MCF 10A (cell line): ENCODE results near the gene INAFM2. TPM values are rescaled to one million over a fixed set of nuclear protein-coding genes. Genes with fewer than 3 reads are reported as not detected.

ENCODE experiments used
- BruUV-seq: library from RNA; stranded (reverse); fragments of 400-500 nt; replicated peaks from 2 replicates; lab custom pipeline; 2021; lab: Mats Ljungman, UMichigan
- CTCF ChIA-PET: fragments of 300-600 bp; sonication (Branson Sonifier 250); formaldehyde crosslinking; extraction: SDS; loops from one replicate; lab custom pipeline; 2021; ENCODE audit warnings: antibody characterized with exemption, inconsistent platforms; lab: Yijun Ruan, JAX
- POLR2A ChIA-PET: fragments of 300-600, 350-650 bp; sonication (Branson Sonifier 250); formaldehyde crosslinking; extraction: SDS; loops from one replicate; lab custom pipeline; 2020; ENCODE audit warnings: antibody characterized with exemption, inconsistent platforms; lab: Yijun Ruan, JAX
- DNase-seq: peaks from one replicate; pipeline ENCODE4 v3.0.0-alpha.2; 2018; ENCODE audit not compliant: unreplicated experiment
- H3K27ac Mint-ChIP-seq: one replicate; pipeline ENCODE4 v1.8.0; 2022; ENCODE audit warnings: mild to moderate bottlenecking, low read depth, mixed read lengths; ENCODE audit not compliant: unreplicated experiment
- H3K27me3 Mint-ChIP-seq: one replicate; pipeline ENCODE4 v1.8.0; 2022; ENCODE audit warnings: mixed read lengths; ENCODE audit not compliant: insufficient read depth, unreplicated experiment
- H3K36me3 Mint-ChIP-seq: one replicate; pipeline ENCODE4 v1.8.0; 2022; ENCODE audit warnings: mild to moderate bottlenecking, moderate library complexity, mixed read lengths; ENCODE audit not compliant: insufficient read depth, unreplicated experiment
- H3K4me1 Mint-ChIP-seq: one replicate; pipeline ENCODE4 v1.8.0; 2022; ENCODE audit warnings: mixed read lengths; ENCODE audit not compliant: insufficient read depth, unreplicated experiment
- H3K4me3 Mint-ChIP-seq: one replicate; pipeline ENCODE4 v1.8.0; 2022; ENCODE audit warnings: mild to moderate bottlenecking, moderate library complexity, mixed read lengths; ENCODE audit not compliant: unreplicated experiment
- H3K9me3 Mint-ChIP-seq: one replicate; pipeline ENCODE4 v1.8.0; 2022; ENCODE audit warnings: mixed read lengths; ENCODE audit not compliant: unreplicated experiment
- intact Hi-C: fragments of 100-400 bp; cut with micrococcal nuclease; formaldehyde crosslinking; loops from 2 replicates; pipeline ENCODE4 v1.14.1; 2022
- total RNA-seq: library from RNA; stranded (reverse); gene quantifications from 2 replicates; pipeline ENCODE4 v1.2.3, GENCODE V29; 2022
- TF ChIP-seq, protein P1 (sequence below): fragments of 200-600 bp; IDR thresholded peaks from one replicate; pipeline ENCODE4 v1.8.0; 2022; ENCODE audit warnings: antibody characterized with exemption, mild to moderate bottlenecking; ENCODE audit not compliant: unreplicated experiment

The INAFM2 gene
- total RNA-seq, 1 experiment from 2014 or later: 15.7 TPM

DNA sequence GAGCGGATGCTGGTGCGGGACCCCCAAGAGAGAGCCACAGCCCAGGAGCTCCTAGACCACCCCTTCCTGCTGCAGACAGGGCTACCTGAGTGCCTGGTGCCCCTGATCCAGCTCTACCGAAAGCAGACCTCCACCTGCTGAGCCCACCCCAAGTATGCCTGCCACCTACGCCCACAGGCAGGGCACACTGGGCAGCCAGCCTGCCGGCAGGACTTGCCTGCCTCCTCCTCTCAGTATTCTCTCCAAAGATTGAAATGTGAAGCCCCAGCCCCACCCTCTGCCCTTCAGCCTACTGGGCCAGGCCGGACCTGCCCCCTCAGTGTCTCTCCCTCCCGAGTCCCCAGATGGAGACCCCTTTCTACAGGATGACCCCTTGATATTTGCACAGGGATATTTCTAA is 47.5 kb upstream of the INAFM2 start:
- no TSS peak for BruUV-seq
- DNase-seq: no peak
- peaks cover 17% of the 10 kb centered on the region for H3K36me3 Mint-ChIP-seq
- no peak overlapping the region for H3K4me3 Mint-ChIP-seq
- no peaks in the 10 kb centered on the region for H3K9me3 Mint-ChIP-seq
- H3K4me1 Mint-ChIP-seq: no peaks in the 10 kb centered on the region
- H3K27ac Mint-ChIP-seq: no peak overlapping the region
- H3K27me3 Mint-ChIP-seq: no peaks in the 10 kb centered on the region
- TF ChIP-seq, protein P1, sequence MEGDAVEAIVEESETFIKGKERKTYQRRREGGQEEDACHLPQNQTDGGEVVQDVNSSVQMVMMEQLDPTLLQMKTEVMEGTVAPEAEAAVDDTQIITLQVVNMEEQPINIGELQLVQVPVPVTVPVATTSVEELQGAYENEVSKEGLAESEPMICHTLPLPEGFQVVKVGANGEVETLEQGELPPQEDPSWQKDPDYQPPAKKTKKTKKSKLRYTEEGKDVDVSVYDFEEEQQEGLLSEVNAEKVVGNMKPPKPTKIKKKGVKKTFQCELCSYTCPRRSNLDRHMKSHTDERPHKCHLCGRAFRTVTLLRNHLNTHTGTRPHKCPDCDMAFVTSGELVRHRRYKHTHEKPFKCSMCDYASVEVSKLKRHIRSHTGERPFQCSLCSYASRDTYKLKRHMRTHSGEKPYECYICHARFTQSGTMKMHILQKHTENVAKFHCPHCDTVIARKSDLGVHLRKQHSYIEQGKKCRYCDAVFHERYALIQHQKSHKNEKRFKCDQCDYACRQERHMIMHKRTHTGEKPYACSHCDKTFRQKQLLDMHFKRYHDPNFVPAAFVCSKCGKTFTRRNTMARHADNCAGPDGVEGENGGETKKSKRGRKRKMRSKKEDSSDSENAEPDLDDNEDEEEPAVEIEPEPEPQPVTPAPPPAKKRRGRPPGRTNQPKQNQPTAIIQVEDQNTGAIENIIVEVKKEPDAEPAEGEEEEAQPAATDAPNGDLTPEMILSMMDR: no peak
- intact Hi-C loops: loop anchor here (10.0 kb wide), 2 partner anchors 171 to 491 kb away; partner anchors contain the start of genes BMF and FSIP1
- POLR2A ChIA-PET: interaction anchor here (1.2 kb wide), 1 partner anchor 35 kb away, joined by 3 read pairs; no protein-coding TSS in a partner anchor
- CTCF ChIA-PET: interaction anchor here (0.6 to 14.7 kb wide), 12 partner anchors 13 to 372 kb away, joined by 3 to 657 read pairs (median 88); partner anchors contain the start of genes CCDC9B, DISP2, PAK6 and PLCB2

DNA sequence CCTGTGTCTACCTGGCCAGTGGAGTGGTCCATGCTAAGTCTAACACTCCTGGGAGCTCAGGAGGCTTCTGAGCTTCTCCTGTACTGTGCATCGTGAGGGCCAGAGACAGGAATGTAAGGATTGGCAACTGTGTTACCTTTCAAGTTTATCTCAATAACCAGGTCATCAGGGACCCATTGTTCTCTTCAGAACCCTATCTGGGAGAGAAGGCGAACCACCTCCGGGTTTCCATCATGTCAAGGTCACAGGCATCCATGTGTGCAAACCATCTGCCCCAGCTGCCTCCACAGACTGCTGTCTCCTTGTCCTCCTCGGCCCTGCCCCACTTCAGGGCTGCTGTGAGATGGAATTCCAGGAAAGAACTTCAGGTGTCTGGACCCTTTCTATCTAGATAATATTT is 46.6 kb upstream of the INAFM2 start:
- TF ChIP-seq, protein P1: no peak
- no TSS peak for BruUV-seq
- H3K36me3 Mint-ChIP-seq: peaks cover 17% of the 10 kb centered on the region
- H3K27me3 Mint-ChIP-seq: no peaks in the 10 kb centered on the region
- H3K4me1 Mint-ChIP-seq: no peaks in the 10 kb centered on the region
- ChIA-PET POLR2A (no interaction called here), CTCF (interaction anchor here (0.5 to 14.7 kb wide), 11 partner anchors 7 to 236 kb away, joined by 3 to 657 read pairs (median 75); partner anchors contain the start of genes CCDC9B and PLCB2)
- DNase-seq: no peak
- H3K4me3 Mint-ChIP-seq: no peak overlapping the region
- intact Hi-C loops: loop anchor here (10.0 kb wide), 2 partner anchors 172 to 492 kb away; partner anchors contain the start of genes BMF and FSIP1
- no peak overlapping the region for H3K27ac Mint-ChIP-seq
- H3K9me3 Mint-ChIP-seq: no peaks in the 10 kb centered on the region

DNA sequence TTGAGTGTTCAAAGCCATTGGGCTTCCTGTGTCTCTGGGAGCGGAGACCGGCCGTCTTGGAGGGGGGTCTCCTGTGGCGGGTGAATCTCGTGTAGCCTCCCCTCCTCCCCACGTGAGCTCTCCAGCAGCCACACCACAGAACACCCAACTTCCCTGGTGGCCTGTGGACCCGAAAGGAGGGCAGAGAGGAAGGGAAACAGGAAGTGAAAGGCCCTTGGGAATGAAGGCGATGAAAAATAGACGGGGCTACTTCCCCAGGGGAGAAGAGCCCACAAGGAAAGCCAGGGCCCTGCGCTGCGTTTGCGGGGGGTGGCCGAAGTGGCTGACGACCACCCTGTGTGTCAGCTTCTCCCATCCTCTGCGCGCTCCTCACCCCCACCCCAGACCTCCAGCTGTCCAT is 46.0 kb upstream of the INAFM2 start:
- intact Hi-C loops: loop anchor here (10.0 kb wide), 2 partner anchors 173 to 493 kb away; partner anchors contain the start of genes BMF and FSIP1
- no peak for DNase-seq
- Mint-ChIP-seq H3K27me3 (no peaks in the 10 kb centered on the region), H3K36me3 (peaks cover 17% of the 10 kb centered on the region), H3K9me3 (no peaks in the 10 kb centered on the region), H3K27ac (no peak overlapping the region), H3K4me1 (no peaks in the 10 kb centered on the region), H3K4me3 (no peak overlapping the region)
- CTCF ChIA-PET: interaction anchor here (0.7 to 14.7 kb wide), 12 partner anchors 12 to 236 kb away, joined by 3 to 657 read pairs (median 24); partner anchors contain the start of genes CCDC9B and PLCB2
- BruUV-seq: no TSS peak
- POLR2A ChIA-PET: interaction anchor here (1.2 kb wide), 1 partner anchor 145 kb away, joined by 3 read pairs; no protein-coding TSS in a partner anchor
- TF ChIP-seq, protein P1: no peak

GRCh38 chr15:40278026-40278425 is 45.5 kb upstream of the INAFM2 start:
- BruUV-seq: no TSS peak
- ChIA-PET CTCF (interaction anchor here (0.9 to 14.7 kb wide), 15 partner anchors 11 to 152 kb away, joined by 3 to 657 read pairs (median 8); partner anchors contain the start of genes CCDC9B, IVD and PLCB2), POLR2A (interaction anchor here (0.7 to 1.2 kb wide), 2 partner anchors 144 to 422 kb away, joined by 3 to 4 read pairs; no protein-coding TSS in a partner anchor)
- Mint-ChIP-seq H3K9me3 (no peaks in the 10 kb centered on the region), H3K4me1 (no peaks in the 10 kb centered on the region), H3K36me3 (peaks cover 17% of the 10 kb centered on the region), H3K27ac (no peak overlapping the region), H3K4me3 (no peak overlapping the region), H3K27me3 (no peaks in the 10 kb centered on the region)
- intact Hi-C loops: loop anchor here (10.0 kb wide), 2 partner anchors 173 to 493 kb away; partner anchors contain the start of genes BMF and FSIP1
- TF ChIP-seq, protein P1: no peak
- no peak for DNase-seq
